Spleen (tissue), 11 donors: ENCODE results near the gene ARMC9. TPM values are rescaled to one million over a fixed set of nuclear protein-coding genes. Genes with fewer than 3 reads are reported as not detected.

ENCODE experiments used
- DNase-seq: peaks from one replicate; pipeline ENCODE4 v3.0.0-alpha.2; 2020
- H3K27ac ChIP-seq, 8 donors: fragments of 200-600 bp; sonication (generic) in 7 of 8; 1 replicate in 4 of 8; 2 replicates in 4 of 8; pipeline versions ENCODE4 v1.5.0 to v1.8.0; 2016 to 2021; ENCODE audit warnings: inconsistent platforms in 4 of 8, mild to moderate bottlenecking in 4 of 8, moderate library complexity in 1 of 8
- H3K27me3 ChIP-seq, 7 donors: fragments of 200-600 bp; sonication (generic) in 6 of 7; replicated peaks in 1 of 7; 1 replicate in 4 of 7; 2 replicates in 3 of 7; pipeline versions ENCODE4 v1.5.0 to v1.8.0; 2016 to 2021; ENCODE audit warnings: inconsistent platforms in 3 of 7, mild to moderate bottlenecking in 1 of 7
- H3K36me3 ChIP-seq, 6 donors: fragments of 200-600 bp; sonication (generic) in 5 of 6; 1 replicate in 4 of 6; 2 replicates in 2 of 6; pipeline versions ENCODE4 v1.5.0 to v1.8.0; 2016 to 2021; ENCODE audit warnings: inconsistent platforms in 2 of 6
- H3K4me1 ChIP-seq, 6 donors: fragments of 200-600 bp; sonication (generic) in 5 of 6; 1 replicate in 3 of 6; 2 replicates in 3 of 6; pipeline versions ENCODE4 v1.5.0 to v1.8.0; 2016 to 2021; ENCODE audit warnings: inconsistent platforms in 3 of 6
- H3K4me3 ChIP-seq, 8 donors: fragments of 200-600 bp; sonication (generic) in 7 of 8; 1 replicate in 4 of 8; 2 replicates in 4 of 8; pipeline versions ENCODE4 v1.5.0 to v1.8.0; 2016 to 2021; ENCODE audit warnings: inconsistent platforms in 4 of 8, mild to moderate bottlenecking in 4 of 8, moderate library complexity in 2 of 8
- H3K9me3 ChIP-seq, 8 donors: fragments of 200-600 bp; sonication (generic) in 7 of 8; 1 replicate in 4 of 8; 2 replicates in 4 of 8; pipeline versions ENCODE4 v1.5.0 to v1.8.0; 2016 to 2021; ENCODE audit warnings: inconsistent platforms in 4 of 8
- POLR2A ChIP-seq, 3 donors: fragments of 450-650 bp; IDR thresholded peaks; one replicate each; pipeline ENCODE4 v1.5.1; 2017; ENCODE audit warnings: antibody characterized with exemption in 3 of 3, mild to moderate bottlenecking in 1 of 3
- POLR2AphosphoS5 ChIP-seq, 3 donors: sonication (generic); formaldehyde crosslinking; IDR thresholded peaks; one replicate each; pipeline ENCODE4 v1.5.1; 2017; ENCODE audit warnings: antibody characterized with exemption in 3 of 3
- WGBS, 5 donors: extraction: QIAGEN DNeasy Blood & Tissue Kit in 3 of 5; methylation state at CpG; one replicate each; pipeline versions ENCODE4 v1.1.5 to v1.1.7; 2013 to 2018; 5-methylcytosine and 5-hydroxymethylcytosine counted together
- intact Hi-C: fragments of 100-400 bp; cut with DNase I; formaldehyde crosslinking; loops from one replicate; pipeline ENCODE4 v1.15.0; 2023; ENCODE audit warnings: low total_unique reads
- polyA plus RNA-seq, 3 donors: library from polyadenylated mRNA; stranded (reverse); fragments of 200-250 nt; gene quantifications; one replicate each; pipeline ENCODE4 v1.2.1, GENCODE V29; 2013
- total RNA-seq, 7 donors: library from RNA; depleted of rRNA in 3 of 7; stranded (reverse); fragments of >200 nt in 3 of 7; fragmentation: NEBNext Ultra II Directional in 4 of 7; extraction: Animal tissue kit (Norgen Biotek cat#: 25700) in 4 of 7; gene quantifications; one replicate each; pipeline versions ENCODE4 v1.1.0 to v1.2.1, GENCODE V29; 2016 to 2021
- TF ChIP-seq, protein P1 (sequence below), 11 experiments: fragments of 200-600 bp in 7 of 11; fragments of 450-650 bp in 4 of 11; sonication (generic) in 4 of 11; IDR thresholded peaks in 8 of 11; conservative IDR thresholded peaks in 3 of 11; 1 replicate in 7 of 11; 2 replicates in 4 of 11; pipeline versions ENCODE4 v1.4.0 to v1.8.0; 2016 to 2021; ENCODE audit warnings: antibody characterized with exemption in 11 of 11, inconsistent platforms in 4 of 11, mild to moderate bottlenecking in 1 of 11
- donor health status: healthy with polysubstance abuse.
- donor health status: DM: no; HTN: no; CAD: no; lungs with moderate emphysema.
- donor health status: DM: no; HTN: no; CAD: no.
- donor health status: Bipolar disorder and iron deficiency.
- donor health status: healthy.
- donor health status: DM: no; HTN: no; CAD: no.
- donor health status: DM: yes; HTN: yes; CAD: no.

The ARMC9 gene
- total and polyA plus RNA-seq, 10 donors = 0.83 to 8.9 (median 4.7) TPM

DNA sequence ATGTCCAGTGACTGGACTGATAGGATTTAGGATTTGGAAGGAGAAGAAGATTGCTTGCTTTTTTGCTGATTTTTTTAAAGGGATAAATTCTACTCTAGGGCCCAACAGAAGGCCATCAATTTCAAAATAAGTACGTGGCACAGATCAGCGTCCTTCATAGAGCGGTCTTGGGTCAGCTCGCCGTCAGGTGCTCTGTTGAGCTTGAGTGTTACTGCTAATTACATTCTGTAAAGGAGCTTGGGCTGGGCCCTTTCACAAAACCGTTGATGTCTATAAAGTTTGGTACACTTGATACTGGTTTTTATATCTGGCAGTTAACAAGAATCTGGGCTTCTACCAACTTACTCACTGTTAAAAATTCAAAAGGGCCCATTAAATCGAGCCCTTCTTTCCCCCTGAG, 45.4 kb downstream of the ARMC9 start:
- Histone ChIP-seq H3K9me3 (no peaks in the 10 kb centered on the region), H3K36me3 (no peaks in the 10 kb centered on the region), H3K27ac (no peak overlapping the region), H3K4me1 (peaks cover 0 to 13% (median 7%) of the 10 kb centered on the region in 6 donors), H3K4me3 (no peak overlapping the region), H3K27me3 (no peaks in the 10 kb centered on the region)
- intact Hi-C loops = no loop called here
- DNase-seq = no peak
- WGBS, 5 donors = 87 to 92% (median 91%) methylated on average over 7 of the region's 7 CpGs
- TF ChIP-seq POLR2A (IDR thresholded peaks at IDR 0.05) (no peak), POLR2AphosphoS5 (IDR thresholded peaks at IDR 0.05) (no peak)
- TF ChIP-seq, protein P1, sequence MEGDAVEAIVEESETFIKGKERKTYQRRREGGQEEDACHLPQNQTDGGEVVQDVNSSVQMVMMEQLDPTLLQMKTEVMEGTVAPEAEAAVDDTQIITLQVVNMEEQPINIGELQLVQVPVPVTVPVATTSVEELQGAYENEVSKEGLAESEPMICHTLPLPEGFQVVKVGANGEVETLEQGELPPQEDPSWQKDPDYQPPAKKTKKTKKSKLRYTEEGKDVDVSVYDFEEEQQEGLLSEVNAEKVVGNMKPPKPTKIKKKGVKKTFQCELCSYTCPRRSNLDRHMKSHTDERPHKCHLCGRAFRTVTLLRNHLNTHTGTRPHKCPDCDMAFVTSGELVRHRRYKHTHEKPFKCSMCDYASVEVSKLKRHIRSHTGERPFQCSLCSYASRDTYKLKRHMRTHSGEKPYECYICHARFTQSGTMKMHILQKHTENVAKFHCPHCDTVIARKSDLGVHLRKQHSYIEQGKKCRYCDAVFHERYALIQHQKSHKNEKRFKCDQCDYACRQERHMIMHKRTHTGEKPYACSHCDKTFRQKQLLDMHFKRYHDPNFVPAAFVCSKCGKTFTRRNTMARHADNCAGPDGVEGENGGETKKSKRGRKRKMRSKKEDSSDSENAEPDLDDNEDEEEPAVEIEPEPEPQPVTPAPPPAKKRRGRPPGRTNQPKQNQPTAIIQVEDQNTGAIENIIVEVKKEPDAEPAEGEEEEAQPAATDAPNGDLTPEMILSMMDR (IDR thresholded peaks at IDR 0.05 in 8 of 11, conservative IDR thresholded peaks at IDR 0.05 in 3 of 11) = no peak

DNA sequence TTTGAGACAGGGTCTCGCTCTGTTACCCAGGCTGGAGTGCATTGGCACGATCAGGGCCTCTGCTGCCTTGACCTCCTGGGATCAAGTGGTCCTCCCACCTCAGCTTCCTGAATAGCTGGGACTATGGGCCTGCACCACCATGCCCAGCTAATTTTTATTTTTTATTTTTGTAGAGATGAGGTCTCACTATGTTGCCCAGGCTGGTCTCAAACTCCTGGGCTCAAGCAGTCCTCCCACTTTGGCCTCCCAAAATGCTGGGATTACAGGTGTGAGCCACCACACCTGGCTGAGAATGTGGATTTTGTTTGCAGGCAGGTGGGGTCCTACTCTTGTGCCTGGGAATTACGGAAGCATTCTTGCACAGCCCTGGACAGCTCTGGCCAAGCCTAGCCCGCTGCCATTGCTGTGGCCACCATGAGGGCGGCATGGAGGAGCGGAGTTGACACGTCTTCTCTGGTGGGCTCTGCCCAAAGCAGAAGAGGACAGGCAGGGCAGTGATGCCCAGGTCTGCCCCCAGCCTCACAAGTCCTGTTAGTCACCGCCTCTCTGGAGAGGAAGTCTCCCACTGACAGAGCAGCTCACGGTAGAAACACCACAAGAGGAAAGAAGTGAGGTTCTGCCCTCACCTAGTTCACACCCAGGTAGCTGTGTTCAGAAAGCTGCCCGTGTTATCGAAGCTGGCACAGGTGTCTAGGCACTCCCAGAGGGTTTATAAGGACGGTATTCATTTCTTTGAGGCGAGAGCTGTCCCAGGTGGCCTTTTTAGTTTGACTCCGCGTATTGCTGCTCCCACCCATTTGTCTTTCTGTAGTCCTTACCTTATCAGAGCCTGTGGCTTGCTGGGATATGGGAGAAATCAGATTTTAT, 46.2 kb downstream of the ARMC9 start:
- Histone ChIP-seq H3K27me3 (no peaks in the 10 kb centered on the region), H3K4me3 (no peak overlapping the region), H3K9me3 (no peaks in the 10 kb centered on the region), H3K4me1 (peaks cover 0 to 13% (median 7%) of the 10 kb centered on the region in 6 donors), H3K36me3 (no peaks in the 10 kb centered on the region), H3K27ac (no peak overlapping the region)
- TF ChIP-seq, protein P1 (IDR thresholded peaks at IDR 0.05 in 8 of 11, conservative IDR thresholded peaks at IDR 0.05 in 3 of 11) = no peak
- TF ChIP-seq POLR2A (IDR thresholded peaks at IDR 0.05) (no peak), POLR2AphosphoS5 (IDR thresholded peaks at IDR 0.05) (no peak)
- 85 to 92% (median 86%) methylated on average over 11 to 15 of the region's 15 CpGs for WGBS, 5 donors
- no peak for DNase-seq
- intact Hi-C loops = no loop called here

DNA sequence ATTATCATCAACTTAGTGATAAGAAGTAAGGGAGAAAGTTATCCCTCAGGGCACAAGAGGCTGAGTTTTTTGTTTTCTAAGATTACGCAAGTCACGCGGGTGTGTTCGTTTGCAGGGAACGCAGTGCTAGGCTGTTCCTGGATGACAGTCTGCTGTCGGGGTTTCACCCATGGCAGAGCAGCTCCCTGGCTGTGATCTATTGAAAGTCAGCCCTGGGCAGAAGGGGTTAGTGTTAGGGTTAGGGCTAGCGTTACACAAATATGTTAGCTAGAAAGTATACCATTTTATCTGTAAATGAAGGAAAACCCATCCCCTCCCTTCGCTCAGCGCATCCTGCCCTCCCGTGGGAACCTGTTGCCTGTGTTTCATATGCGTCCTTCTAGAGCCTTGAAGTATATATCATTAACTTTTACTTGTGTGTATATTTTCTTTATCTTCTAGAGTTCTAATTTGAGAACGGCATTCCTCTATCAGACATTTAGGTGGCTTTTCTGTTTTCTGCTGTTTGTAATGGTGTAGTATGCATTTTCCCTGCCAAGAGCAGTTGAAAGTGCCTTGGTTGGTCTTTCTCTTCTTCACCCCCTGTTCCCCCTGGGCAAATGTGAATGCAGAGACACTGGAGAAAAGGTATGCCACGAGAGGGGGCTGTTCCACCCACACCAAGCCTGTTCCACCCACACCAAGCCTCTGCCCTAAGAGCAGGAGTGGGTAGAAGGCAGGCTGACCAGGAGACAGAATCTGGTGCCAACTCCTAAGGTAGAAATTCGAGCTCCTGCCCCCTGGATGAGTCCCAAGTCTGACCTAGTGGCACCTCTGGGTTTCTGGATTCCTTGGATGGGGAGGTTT, 47.0 kb downstream of the ARMC9 start:
- intact Hi-C loops = no loop called here
- Histone ChIP-seq H3K36me3 (no peaks in the 10 kb centered on the region), H3K27me3 (no peaks in the 10 kb centered on the region), H3K4me1 (peaks cover 0 to 13% (median 7%) of the 10 kb centered on the region in 6 donors), H3K27ac (no peak overlapping the region), H3K4me3 (no peak overlapping the region), H3K9me3 (no peaks in the 10 kb centered on the region)
- WGBS, 5 donors = 64 to 86% (median 79%) methylated on average over 14 of the region's 14 CpGs
- TF ChIP-seq, protein P1 (IDR thresholded peaks at IDR 0.05 in 8 of 11, conservative IDR thresholded peaks at IDR 0.05 in 3 of 11) = peak in 4 of 11 experiments; percentile 12 to 23 (median 15)
- TF ChIP-seq POLR2A (IDR thresholded peaks at IDR 0.05) (no peak), POLR2AphosphoS5 (IDR thresholded peaks at IDR 0.05) (no peak)
- no peak for DNase-seq
